ENCODE measurements around the gene GSKIP.

Gene GSKIP

DNA sequence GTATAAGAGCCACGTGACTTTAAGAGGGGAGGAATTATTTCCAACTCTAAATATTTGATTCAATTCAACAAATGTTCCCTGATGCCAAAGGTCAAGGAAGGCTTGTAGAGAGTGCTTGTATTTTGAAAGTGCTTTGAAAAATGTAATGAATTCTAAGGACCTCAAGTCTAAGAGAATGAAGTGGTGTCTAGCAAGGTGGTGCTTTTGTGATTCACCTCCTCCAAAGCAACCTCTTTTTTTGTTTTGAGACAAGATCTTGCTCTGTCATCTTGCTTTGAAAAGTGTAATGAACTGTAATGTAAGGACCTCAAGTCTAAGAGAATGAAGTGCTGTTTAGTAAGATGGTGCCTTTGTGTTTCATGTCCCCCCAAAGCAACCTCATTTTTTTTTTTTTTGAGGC, 42.4 kb downstream of the GSKIP start:
- Histone ChIP-seq H2AFZ (ENCODE audit: low read depth, low read length) (no peak overlapping the region), H3K4me1 (ENCODE audit: control insufficient read depth, insufficient read depth, low read depth, low read length) (no peaks in the 10 kb centered on the region), H3K4me2 (ENCODE audit: low read length, poor library complexity, severe bottlenecking) (no peak overlapping the region), H4K8ac (ENCODE audit: low read length) (no peak overlapping the region), H3K14ac (ENCODE audit: low read length in 2 of 2) (no peak overlapping the region), H4K91ac (ENCODE audit: low read length) (no peak overlapping the region), H3K36me3 (ENCODE audit: control insufficient read depth in 1 of 2, insufficient read depth in 2 of 2, low read depth in 1 of 2, low read length in 2 of 2) (no peaks in the 10 kb centered on the region), H3K18ac (ENCODE audit: low read depth in 1 of 2, low read length in 2 of 2) (no peak overlapping the region), H3K4ac (ENCODE audit: low read depth in 1 of 2, low read length in 2 of 2) (no peak overlapping the region), H2BK5ac (ENCODE audit: low read depth, low read length, poor library complexity, severe bottlenecking) (no peak overlapping the region), H2AK5ac (ENCODE audit: low read length, severe bottlenecking) (no peak overlapping the region), H3K9ac (ENCODE audit: low read length) (no peak overlapping the region), H3K4me3 (ENCODE audit: insufficient read depth in 1 of 2, low read depth in 1 of 2, low read length in 2 of 2) (no peak overlapping the region), H2BK12ac (ENCODE audit: low read length in 2 of 2) (no peak overlapping the region), H3K9me3 (ENCODE audit: control insufficient read depth, low read length) (no peaks in the 10 kb centered on the region), H3K79me1 (replicated peaks; ENCODE audit: low read length, poor library complexity, severe bottlenecking) (no peaks in the 10 kb centered on the region), H3K27ac (ENCODE audit: low read length, poor library complexity, severe bottlenecking) (no peak overlapping the region), H2BK15ac (ENCODE audit: low read depth, poor library complexity, severe bottlenecking) (no peak overlapping the region), H2BK120ac (ENCODE audit: low read depth, low read length) (no peak overlapping the region), H3K27me3 (ENCODE audit: control insufficient read depth in 1 of 2, insufficient read depth in 1 of 2, low read length in 2 of 2) (peaks cover 0 to 15% of the 10 kb centered on the region in 2 experiments), H3K23ac (ENCODE audit: low read length in 2 of 2) (no peak overlapping the region)
- WGBS: no CpG with 5 or more reads among the region's 1 CpG
- no peak for DNase-seq

DNA sequence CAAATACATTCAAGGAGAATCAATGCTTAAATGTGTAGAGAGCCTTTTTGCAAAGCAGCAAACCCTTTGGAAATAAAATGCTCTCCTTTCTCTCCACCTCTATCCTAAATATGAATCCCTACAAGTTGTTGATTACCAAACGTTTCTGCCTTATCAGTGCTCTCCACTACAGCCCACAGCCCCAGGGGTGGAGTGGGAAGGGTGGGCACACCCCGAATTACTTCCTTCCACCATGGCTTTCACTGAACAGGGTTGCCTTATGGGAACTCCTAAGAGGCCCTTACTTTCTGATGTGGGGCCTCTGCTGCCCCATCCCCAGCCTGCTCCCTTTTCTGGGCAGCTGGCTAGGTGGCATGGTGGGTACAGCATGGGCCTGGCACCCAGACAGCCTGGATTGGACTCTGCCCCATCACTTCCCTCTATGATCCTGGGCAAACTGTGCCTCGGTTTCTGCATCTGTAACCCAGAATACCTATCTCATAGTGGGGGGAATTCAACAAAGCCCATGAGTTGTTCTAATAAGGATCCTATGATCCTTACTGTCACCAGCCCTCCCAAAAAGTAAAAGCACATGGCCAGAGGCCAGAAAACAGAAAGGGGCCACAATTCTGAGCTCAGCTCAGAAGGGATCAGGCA, 44.7 kb downstream of the GSKIP start:
- H3K27ac ChIP-seq (ENCODE audit: low read length, poor library complexity, severe bottlenecking): no peak overlapping the region
- no peak overlapping the region for H3K9ac ChIP-seq (ENCODE audit: low read length)
- H3K4me2 ChIP-seq (ENCODE audit: low read length, poor library complexity, severe bottlenecking): no peak overlapping the region
- H3K9me3 ChIP-seq (ENCODE audit: control insufficient read depth, low read length): no peaks in the 10 kb centered on the region
- H2BK5ac ChIP-seq (ENCODE audit: low read depth, low read length, poor library complexity, severe bottlenecking): no peak overlapping the region
- H2BK120ac ChIP-seq (ENCODE audit: low read depth, low read length): no peak overlapping the region
- no peak overlapping the region for H4K91ac ChIP-seq (ENCODE audit: low read length)
- H3K27me3 ChIP-seq (ENCODE audit: control insufficient read depth in 1 of 2, insufficient read depth in 1 of 2, low read length in 2 of 2): no peaks in the 10 kb centered on the region
- DNase-seq: no peak
- no peak overlapping the region for H2BK12ac ChIP-seq (ENCODE audit: low read length in 2 of 2)
- no peak overlapping the region for H3K23ac ChIP-seq (ENCODE audit: low read length in 2 of 2)
- no peaks in the 10 kb centered on the region for H3K36me3 ChIP-seq (ENCODE audit: control insufficient read depth in 1 of 2, insufficient read depth in 2 of 2, low read depth in 1 of 2, low read length in 2 of 2)
- no peaks in the 10 kb centered on the region for H3K79me1 ChIP-seq (replicated peaks; ENCODE audit: low read length, poor library complexity, severe bottlenecking)
- no peak overlapping the region for H3K4ac ChIP-seq (ENCODE audit: low read depth in 1 of 2, low read length in 2 of 2)
- no peak overlapping the region for H2AFZ ChIP-seq (ENCODE audit: low read depth, low read length)
- no peak overlapping the region for H3K4me3 ChIP-seq (ENCODE audit: insufficient read depth in 1 of 2, low read depth in 1 of 2, low read length in 2 of 2)
- H2BK15ac ChIP-seq (ENCODE audit: low read depth, poor library complexity, severe bottlenecking): no peak overlapping the region
- H3K4me1 ChIP-seq (ENCODE audit: control insufficient read depth, insufficient read depth, low read depth, low read length): no peaks in the 10 kb centered on the region
- H3K18ac ChIP-seq (ENCODE audit: low read depth in 1 of 2, low read length in 2 of 2): no peak overlapping the region
- H4K8ac ChIP-seq (ENCODE audit: low read length): no peak overlapping the region
- WGBS: 83% methylated on average over 3 of the region's 3 CpGs
- no peak overlapping the region for H2AK5ac ChIP-seq (ENCODE audit: low read length, severe bottlenecking)
- H3K14ac ChIP-seq (ENCODE audit: low read length in 2 of 2): no peak overlapping the region

DNA sequence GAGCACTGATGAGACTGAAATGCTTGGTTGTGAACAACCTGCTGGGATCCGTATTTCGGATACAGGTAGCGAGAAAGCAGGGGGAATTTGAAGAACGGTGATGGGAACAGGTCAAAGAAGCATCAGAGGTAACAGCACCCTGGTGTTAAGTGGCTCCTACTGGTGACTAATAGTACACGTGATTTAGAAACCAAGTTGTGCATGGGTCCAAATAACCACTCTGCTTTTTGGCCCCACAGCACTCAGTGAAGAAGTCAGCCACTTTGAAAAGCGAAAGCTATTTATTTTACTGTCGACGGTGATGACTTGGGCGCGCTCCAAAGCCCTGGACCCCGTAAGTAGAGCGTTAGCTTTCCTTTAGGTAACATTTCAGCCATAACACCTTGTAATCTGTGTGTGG, 45.3 kb downstream of the GSKIP start:
- Histone ChIP-seq H2BK15ac (ENCODE audit: low read depth, poor library complexity, severe bottlenecking) (no peak overlapping the region), H3K4me3 (ENCODE audit: insufficient read depth in 1 of 2, low read depth in 1 of 2, low read length in 2 of 2) (no peak overlapping the region), H4K8ac (ENCODE audit: low read length) (no peak overlapping the region), H3K4me1 (ENCODE audit: control insufficient read depth, insufficient read depth, low read depth, low read length) (no peaks in the 10 kb centered on the region), H3K14ac (ENCODE audit: low read length in 2 of 2) (no peak overlapping the region), H3K4me2 (ENCODE audit: low read length, poor library complexity, severe bottlenecking) (no peak overlapping the region), H2BK5ac (ENCODE audit: low read depth, low read length, poor library complexity, severe bottlenecking) (no peak overlapping the region), H2AK5ac (ENCODE audit: low read length, severe bottlenecking) (no peak overlapping the region), H3K9me3 (ENCODE audit: control insufficient read depth, low read length) (no peaks in the 10 kb centered on the region), H3K27ac (ENCODE audit: low read length, poor library complexity, severe bottlenecking) (no peak overlapping the region), H2BK12ac (ENCODE audit: low read length in 2 of 2) (no peak overlapping the region), H3K18ac (ENCODE audit: low read depth in 1 of 2, low read length in 2 of 2) (no peak overlapping the region), H3K23ac (ENCODE audit: low read length in 2 of 2) (no peak overlapping the region), H3K4ac (ENCODE audit: low read depth in 1 of 2, low read length in 2 of 2) (no peak overlapping the region), H2AFZ (ENCODE audit: low read depth, low read length) (no peak overlapping the region), H2BK120ac (ENCODE audit: low read depth, low read length) (no peak overlapping the region), H3K79me1 (replicated peaks; ENCODE audit: low read length, poor library complexity, severe bottlenecking) (no peaks in the 10 kb centered on the region), H3K27me3 (ENCODE audit: control insufficient read depth in 1 of 2, insufficient read depth in 1 of 2, low read length in 2 of 2) (no peaks in the 10 kb centered on the region), H4K91ac (ENCODE audit: low read length) (no peak overlapping the region), H3K36me3 (ENCODE audit: control insufficient read depth in 1 of 2, insufficient read depth in 2 of 2, low read depth in 1 of 2, low read length in 2 of 2) (no peaks in the 10 kb centered on the region), H3K9ac (ENCODE audit: low read length) (no peak overlapping the region)
- DNase-seq: no peak
- WGBS: 89% methylated on average over 10 of the region's 12 CpGs

DNA sequence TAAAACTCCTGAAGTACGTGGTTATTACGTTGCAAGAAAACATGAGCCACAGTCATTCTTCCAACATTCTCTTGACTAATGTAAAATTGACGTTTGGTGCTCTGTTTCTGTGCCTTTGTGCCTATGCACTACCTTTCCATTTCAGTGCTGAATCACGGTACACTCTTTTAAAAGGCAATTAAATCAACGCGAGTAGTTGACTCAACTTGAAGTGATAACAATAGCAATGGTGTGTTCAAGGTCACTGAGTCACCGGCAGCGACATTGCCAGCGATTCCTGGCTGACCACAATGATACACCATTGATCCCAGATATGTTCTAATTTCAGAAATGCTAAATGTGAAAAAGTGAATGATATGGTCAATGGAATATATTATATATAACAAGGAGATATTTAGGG, 46.4 kb downstream of the GSKIP start:
- no peak overlapping the region for H2BK120ac ChIP-seq (ENCODE audit: low read depth, low read length)
- no peak overlapping the region for H2BK15ac ChIP-seq (ENCODE audit: low read depth, poor library complexity, severe bottlenecking)
- no peak for DNase-seq
- H3K4ac ChIP-seq (ENCODE audit: low read depth in 1 of 2, low read length in 2 of 2): no peak overlapping the region
- H3K23ac ChIP-seq (ENCODE audit: low read length in 2 of 2): no peak overlapping the region
- H2AK5ac ChIP-seq (ENCODE audit: low read length, severe bottlenecking): no peak overlapping the region
- no peak overlapping the region for H3K18ac ChIP-seq (ENCODE audit: low read depth in 1 of 2, low read length in 2 of 2)
- H4K8ac ChIP-seq (ENCODE audit: low read length): no peak overlapping the region
- H3K4me1 ChIP-seq (ENCODE audit: control insufficient read depth, insufficient read depth, low read depth, low read length): no peaks in the 10 kb centered on the region
- H3K4me3 ChIP-seq (ENCODE audit: insufficient read depth in 1 of 2, low read depth in 1 of 2, low read length in 2 of 2): no peak overlapping the region
- no peak overlapping the region for H2BK5ac ChIP-seq (ENCODE audit: low read depth, low read length, poor library complexity, severe bottlenecking)
- H3K27ac ChIP-seq (ENCODE audit: low read length, poor library complexity, severe bottlenecking): no peak overlapping the region
- H3K14ac ChIP-seq (ENCODE audit: low read length in 2 of 2): no peak overlapping the region
- no peak overlapping the region for H3K4me2 ChIP-seq (ENCODE audit: low read length, poor library complexity, severe bottlenecking)
- H3K36me3 ChIP-seq (ENCODE audit: control insufficient read depth in 1 of 2, insufficient read depth in 2 of 2, low read depth in 1 of 2, low read length in 2 of 2): no peaks in the 10 kb centered on the region
- H2AFZ ChIP-seq (ENCODE audit: low read depth, low read length): no peak overlapping the region
- H4K91ac ChIP-seq (ENCODE audit: low read length): no peak overlapping the region
- H3K9me3 ChIP-seq (ENCODE audit: control insufficient read depth, low read length): no peaks in the 10 kb centered on the region
- H2BK12ac ChIP-seq (ENCODE audit: low read length in 2 of 2): no peak overlapping the region
- no peaks in the 10 kb centered on the region for H3K79me1 ChIP-seq (replicated peaks; ENCODE audit: low read length, poor library complexity, severe bottlenecking)
- no peaks in the 10 kb centered on the region for H3K27me3 ChIP-seq (ENCODE audit: control insufficient read depth in 1 of 2, insufficient read depth in 1 of 2, low read length in 2 of 2)
- no peak overlapping the region for H3K9ac ChIP-seq (ENCODE audit: low read length)
- 87% methylated on average over 9 of the region's 9 CpGs for WGBS
